Astrocyte (in vitro differentiated cells and primary cell): Measurements from ENCODE around the gene CDH26.

Experiments
- CTCF ChIP-seq: IDR thresholded peaks from 2 replicates; pipeline ENCODE4 v1.5.1; 2011; ENCODE audit warnings: low read depth, mild to moderate bottlenecking, inconsistent platforms, low read length, moderate library complexity; ENCODE audit not compliant: insufficient read depth
- EZH2 ChIP-seq: IDR thresholded peaks from 2 replicates; pipeline ENCODE4 v1.6.1; 2012; ENCODE audit warnings: mild to moderate bottlenecking, low read length, inconsistent platforms; ENCODE audit not compliant: insufficient read depth

DNA sequence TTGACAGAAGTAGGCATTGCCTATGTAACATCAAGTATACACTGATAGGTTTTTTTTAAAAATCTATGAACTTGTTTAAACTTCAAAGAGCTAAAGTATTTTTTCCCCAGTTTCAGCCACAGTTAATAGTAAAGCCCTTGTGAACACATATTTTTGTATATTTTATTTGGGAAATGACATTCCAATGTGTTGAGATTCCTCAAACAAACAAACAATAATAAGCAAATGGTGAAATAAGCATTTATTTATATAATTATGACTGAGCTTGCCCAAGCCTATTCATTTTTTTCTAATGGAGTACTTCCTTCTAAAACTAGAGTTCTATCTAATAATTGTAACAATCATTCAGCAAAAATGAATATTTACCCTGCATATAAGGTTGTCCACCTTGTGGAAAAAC lies 37.3 kb upstream of the CDH26 start:
- TF ChIP-seq CTCF (no peak), EZH2 (no peak)
